HUES48 (cell line): Measurements from ENCODE around the gene HRH2.
A peak's percentile ranks its signal among the peaks of the same experiment; 100 is the strongest.

Experiments
- H3K27ac ChIP-seq: one replicate; pipeline ENCODE4 v1.7.0; 2013; ENCODE audit warnings: low read depth, low read length, inconsistent platforms
- H3K27me3 ChIP-seq: 2 replicates; pipeline ENCODE4 v1.6.1; 2013; ENCODE audit warnings: mild to moderate bottlenecking, low read length; ENCODE audit not compliant: control insufficient read depth, insufficient read depth
- H3K36me3 ChIP-seq: 2 replicates; pipeline ENCODE4 v1.6.1; 2013; ENCODE audit warnings: low read length; ENCODE audit not compliant: control insufficient read depth, insufficient read depth
- H3K4me1 ChIP-seq: 2 replicates; pipeline ENCODE4 v1.6.1; 2013; ENCODE audit warnings: mild to moderate bottlenecking, low read length; ENCODE audit not compliant: control insufficient read depth, insufficient read depth
- H3K4me3 ChIP-seq: 2 replicates; pipeline ENCODE4 v1.5.1; 2013; ENCODE audit warnings: mild to moderate bottlenecking, low read depth, low read length
- H3K9ac ChIP-seq: 2 replicates; pipeline ENCODE4 v1.6.1; 2013; ENCODE audit warnings: mild to moderate bottlenecking, low read depth, low read length, moderate library complexity
- H3K9me3 ChIP-seq: 2 replicates; pipeline ENCODE4 v1.6.1; 2013; ENCODE audit warnings: low read length; ENCODE audit not compliant: control insufficient read depth, insufficient read depth

The HRH2 gene

GRCh38 chr5:175692996-175693710 is 35.3 kb downstream of the HRH2 start:
- Histone ChIP-seq H3K27ac (no peak overlapping the region), H3K9ac (no peak overlapping the region), H3K4me1 (peaks cover 11% of the 10 kb centered on the region), H3K4me3 (no peak overlapping the region), H3K36me3 (no peaks in the 10 kb centered on the region), H3K27me3 (no peaks in the 10 kb centered on the region), H3K9me3 (no peaks in the 10 kb centered on the region)

DNA sequence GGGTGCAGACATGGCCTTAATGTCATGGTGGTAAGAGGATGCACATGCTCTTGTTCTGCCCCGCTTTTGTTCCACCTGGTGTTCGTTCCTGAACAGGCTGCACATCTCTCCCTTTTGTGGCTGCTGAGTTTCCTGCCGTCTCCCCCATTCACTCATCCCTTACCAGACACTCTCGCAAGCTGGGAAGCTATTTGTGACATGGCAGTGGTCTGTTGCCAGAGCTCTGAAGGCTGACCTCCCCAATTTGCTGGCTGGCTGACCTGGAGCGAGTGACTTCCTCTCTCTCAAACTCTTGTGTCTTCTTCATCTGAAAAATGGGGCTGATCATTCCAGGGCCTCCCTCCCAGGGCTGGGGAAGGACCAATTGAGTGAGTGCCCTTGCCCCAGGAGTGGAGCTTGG is 35.9 kb downstream of the HRH2 start:
- Histone ChIP-seq H3K4me3 (no peak overlapping the region), H3K9ac (no peak overlapping the region), H3K4me1 (peaks cover 11% of the 10 kb centered on the region), H3K36me3 (no peaks in the 10 kb centered on the region), H3K27me3 (no peaks in the 10 kb centered on the region), H3K27ac (no peak overlapping the region), H3K9me3 (no peaks in the 10 kb centered on the region)

GRCh38 chr5:175694371-175695160 is 36.7 kb downstream of the HRH2 start:
- Histone ChIP-seq H3K27me3 (no peaks in the 10 kb centered on the region), H3K9ac (no peak overlapping the region), H3K4me1 (peaks cover 11% of the 10 kb centered on the region), H3K9me3 (no peaks in the 10 kb centered on the region), H3K36me3 (no peaks in the 10 kb centered on the region), H3K27ac (no peak overlapping the region), H3K4me3 (no peak overlapping the region)

DNA sequence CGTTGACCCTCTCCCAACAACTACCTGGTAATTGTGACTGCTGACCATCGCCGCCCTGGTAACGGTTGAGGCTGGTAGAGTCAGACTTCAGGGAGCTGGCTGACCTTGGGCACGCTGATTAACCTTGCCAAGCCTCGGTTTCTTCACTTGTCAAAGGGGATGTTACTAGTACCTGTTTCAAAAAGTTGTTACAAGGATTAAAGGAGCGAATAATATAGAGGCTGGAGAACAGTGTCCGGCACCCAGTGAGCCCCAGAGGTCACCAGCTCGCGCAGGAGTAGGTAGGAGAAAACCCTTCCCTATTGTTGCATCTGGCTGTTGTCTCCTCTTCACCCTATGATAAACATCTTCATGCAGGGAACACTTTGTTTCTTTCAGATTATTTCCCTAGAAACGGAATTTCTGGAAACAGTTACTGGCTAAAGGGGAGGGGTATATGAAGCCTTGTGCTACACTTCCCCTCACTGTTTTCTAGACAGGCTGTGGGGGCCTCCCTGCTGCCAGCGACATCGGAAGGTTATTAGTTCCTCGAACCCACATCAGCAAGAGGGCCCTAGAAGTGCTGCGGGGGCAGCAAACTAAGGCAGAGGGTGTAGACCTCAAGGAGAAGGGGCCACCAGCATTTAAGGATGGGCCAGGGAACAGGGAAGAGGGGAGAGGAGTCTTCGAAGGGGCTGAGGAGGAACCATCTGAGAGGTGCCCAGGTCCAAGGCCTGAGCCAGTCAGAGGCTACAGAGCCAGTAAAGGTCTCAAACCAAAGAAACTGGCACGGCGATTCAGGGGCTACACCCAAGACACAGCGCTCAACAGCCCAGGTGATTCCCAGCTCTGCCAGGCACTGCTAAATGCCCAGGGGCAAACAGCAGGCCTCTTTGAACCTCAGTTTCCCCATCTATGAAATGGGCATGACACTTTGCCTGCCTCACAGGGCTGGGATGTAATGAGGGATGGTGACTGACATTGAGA is 37.6 kb downstream of the HRH2 start:
- no peaks in the 10 kb centered on the region for H3K27me3 ChIP-seq
- peaks cover 11% of the 10 kb centered on the region for H3K4me1 ChIP-seq
- no peak overlapping the region for H3K9ac ChIP-seq
- H3K4me3 ChIP-seq, result no peak overlapping the region
- H3K36me3 ChIP-seq, result no peaks in the 10 kb centered on the region
- no peak overlapping the region for H3K27ac ChIP-seq
- no peaks in the 10 kb centered on the region for H3K9me3 ChIP-seq

DNA sequence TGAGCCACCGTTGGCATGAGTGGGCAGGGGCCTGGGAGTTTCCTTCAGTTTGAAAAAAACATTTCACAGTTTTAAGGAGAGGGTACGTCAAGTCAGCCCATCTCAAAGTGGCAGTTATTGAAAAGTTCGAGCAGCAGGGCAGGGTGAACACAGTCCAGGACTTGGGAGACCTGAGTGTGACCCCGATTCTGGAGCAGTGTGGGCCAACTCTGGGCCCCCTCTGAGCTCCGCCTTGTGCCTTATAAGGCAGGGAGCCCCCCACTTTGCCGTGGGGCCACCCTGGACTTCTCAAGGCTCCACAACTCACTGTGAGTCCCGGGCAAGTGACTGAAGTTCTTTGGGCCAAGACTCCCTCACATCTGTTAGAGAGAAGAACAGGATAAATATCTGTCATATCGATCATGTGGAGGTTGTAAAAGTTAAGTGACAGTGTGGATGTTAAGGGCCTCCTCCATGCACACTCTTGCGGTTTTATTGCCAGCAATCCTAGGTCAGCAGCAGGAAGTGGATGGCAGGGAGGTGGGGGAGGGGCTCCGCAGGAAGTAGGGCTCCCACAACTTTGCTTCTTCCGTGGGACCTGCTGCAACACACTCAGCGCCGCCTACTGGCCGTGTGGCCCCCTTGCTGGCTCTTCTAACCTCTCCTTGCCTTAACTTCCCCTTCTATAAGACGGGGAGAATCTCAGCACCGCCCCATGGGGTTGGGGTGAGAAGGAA is 38.4 kb downstream of the HRH2 start:
- Histone ChIP-seq H3K4me1 (peaks cover 11% of the 10 kb centered on the region), H3K4me3 (no peak overlapping the region), H3K27ac (no peak overlapping the region), H3K9me3 (no peaks in the 10 kb centered on the region), H3K27me3 (no peaks in the 10 kb centered on the region), H3K9ac (no peak overlapping the region), H3K36me3 (no peaks in the 10 kb centered on the region)

DNA sequence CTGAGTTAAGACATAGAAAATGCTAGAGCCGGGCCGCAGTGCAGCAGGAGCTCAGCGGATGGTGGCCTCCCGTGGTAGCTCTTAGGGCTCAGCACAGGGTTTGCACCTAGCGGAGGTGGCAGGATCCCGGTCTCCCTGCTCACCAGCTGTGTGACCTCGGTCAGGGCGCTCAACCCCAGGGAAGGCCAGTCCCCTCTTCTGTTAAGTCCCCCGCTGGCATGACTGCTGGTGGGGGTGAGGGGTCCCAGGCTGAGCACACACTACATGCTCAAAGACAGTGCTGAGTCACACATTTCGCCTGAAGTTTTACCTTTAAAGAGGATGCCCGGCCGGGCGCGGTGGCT is 39.0 kb downstream of the HRH2 start:
- Histone ChIP-seq H3K9me3 (no peaks in the 10 kb centered on the region), H3K36me3 (no peaks in the 10 kb centered on the region), H3K9ac (no peak overlapping the region), H3K4me3 (no peak overlapping the region), H3K4me1 (peaks cover 11% of the 10 kb centered on the region), H3K27me3 (no peaks in the 10 kb centered on the region), H3K27ac (no peak overlapping the region)

DNA sequence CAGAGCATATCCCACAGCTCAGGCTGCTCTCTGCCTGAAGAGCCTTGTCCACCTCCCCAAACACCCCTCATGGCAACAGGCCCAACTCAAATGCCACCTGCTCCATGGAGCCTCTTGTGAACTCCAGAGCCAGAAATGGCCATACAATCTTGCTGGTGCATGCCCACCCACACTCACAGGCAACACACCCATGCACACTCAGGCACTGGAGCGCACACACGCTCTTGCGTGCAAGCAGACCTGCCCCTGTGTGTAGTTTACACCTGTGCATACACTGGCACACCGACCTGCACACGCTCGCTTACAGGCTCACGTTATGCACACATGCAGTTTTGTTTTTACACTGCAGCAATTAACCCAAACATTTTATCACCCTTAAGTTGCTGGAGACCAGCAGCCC is 40.0 kb downstream of the HRH2 start:
- no peak overlapping the region for H3K4me3 ChIP-seq
- H3K9ac ChIP-seq, result no peak overlapping the region
- no peak overlapping the region for H3K27ac ChIP-seq
- H3K36me3 ChIP-seq, result no peaks in the 10 kb centered on the region
- no peaks in the 10 kb centered on the region for H3K9me3 ChIP-seq
- no peaks in the 10 kb centered on the region for H3K27me3 ChIP-seq
- H3K4me1 ChIP-seq, result peaks cover 11% of the 10 kb centered on the region

DNA sequence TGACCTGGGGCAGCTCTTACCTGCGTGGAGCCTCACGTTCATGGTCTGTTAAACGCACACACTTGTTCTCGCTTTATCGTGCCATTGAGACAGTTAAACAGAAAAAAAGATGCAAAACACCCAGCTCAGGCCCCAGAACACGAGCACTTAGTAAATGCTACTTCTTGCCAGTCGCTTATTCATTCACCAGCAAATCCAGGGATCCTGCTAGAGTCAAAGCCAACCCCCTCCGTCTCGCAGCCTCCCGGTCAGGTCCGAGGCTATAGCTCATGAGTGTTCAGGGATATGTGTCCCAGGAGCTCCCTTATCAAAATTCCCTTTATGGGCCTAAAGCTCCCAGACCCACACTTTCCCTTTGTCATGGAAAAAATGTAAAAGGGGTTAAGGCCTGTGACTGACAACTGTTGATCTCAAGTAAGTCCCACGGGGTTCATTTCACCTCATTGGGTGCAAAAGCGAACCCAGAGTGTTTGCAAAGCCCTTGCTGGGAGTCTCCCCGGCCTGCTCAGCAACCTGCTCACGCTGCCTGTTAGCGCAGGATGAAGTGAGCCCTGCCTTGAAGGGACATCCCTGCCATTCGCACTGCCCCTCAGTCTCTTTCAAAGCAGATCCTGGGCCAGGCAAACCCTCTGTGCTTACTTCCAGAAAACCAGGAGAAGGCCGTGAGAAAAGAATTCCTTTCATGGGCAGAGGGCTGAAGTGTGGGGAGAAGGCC is 40.7 kb downstream of the HRH2 start:
- H3K27ac ChIP-seq, result peak overlapping the region; percentile 3

GRCh38 chr5:175700991-175701390 is 43.1 kb downstream of the HRH2 start:
- H3K4me1 ChIP-seq, result peaks cover 11% of the 10 kb centered on the region
- H3K4me3 ChIP-seq, result no peak overlapping the region
- H3K27ac ChIP-seq, result no peak overlapping the region
- no peaks in the 10 kb centered on the region for H3K36me3 ChIP-seq
- H3K9me3 ChIP-seq, result no peaks in the 10 kb centered on the region
- H3K27me3 ChIP-seq, result no peaks in the 10 kb centered on the region
- no peak overlapping the region for H3K9ac ChIP-seq

More for the DNA sequence above, 40.7 kb downstream of the HRH2 start:
- Histone ChIP-seq H3K9ac (no peak overlapping the region), H3K4me3 (no peak overlapping the region), H3K9me3 (no peaks in the 10 kb centered on the region), H3K36me3 (no peaks in the 10 kb centered on the region), H3K27me3 (no peaks in the 10 kb centered on the region), H3K4me1 (peaks cover 11% of the 10 kb centered on the region)

GRCh38 chr5:175701797-175702196 is 43.9 kb downstream of the HRH2 start:
- no peak overlapping the region for H3K4me3 ChIP-seq
- H3K9me3 ChIP-seq, result no peaks in the 10 kb centered on the region
- no peak overlapping the region for H3K9ac ChIP-seq
- H3K4me1 ChIP-seq, result peaks cover 4% of the 10 kb centered on the region; the same call in 1 of the 2 replicates
- H3K27ac ChIP-seq, result no peak overlapping the region
- H3K36me3 ChIP-seq, result no peaks in the 10 kb centered on the region
- H3K27me3 ChIP-seq, result no peaks in the 10 kb centered on the region
